GM23248 (cell line): ENCODE results near the gene BCR.

Source experiments
- EZH2 ChIP-seq: fragments of 200-600 bp; sonication (generic); IDR thresholded peaks from 2 replicates; pipeline ENCODE4 v1.6.1; 2018; ENCODE audit warnings: antibody characterized with exemption, mild to moderate bottlenecking; ENCODE audit not compliant: insufficient read depth, poor library complexity, severe bottlenecking
- EZH2phosphoT487 ChIP-seq: fragments of 200-600 bp; sonication (generic); IDR thresholded peaks from 2 replicates; pipeline ENCODE4 v1.6.1; 2018; ENCODE audit warnings: antibody characterized with exemption, moderate library complexity, mild to moderate bottlenecking, low read depth; ENCODE audit not compliant: insufficient read depth

- TF ChIP-seq EZH2phosphoT487 (no peak), EZH2 (no peak)
Observed at GRCh38 chr22:23227380-23227779, 47.1 kb downstream of the BCR start.
